ENCODE results near the gene CACNA1H.
"Not testable (repeated sequence)": the region's sequence is repeated elsewhere in the genome, so short reads cannot be mapped to it uniquely, and the experiment has no call there.

The CACNA1H gene

DNA sequence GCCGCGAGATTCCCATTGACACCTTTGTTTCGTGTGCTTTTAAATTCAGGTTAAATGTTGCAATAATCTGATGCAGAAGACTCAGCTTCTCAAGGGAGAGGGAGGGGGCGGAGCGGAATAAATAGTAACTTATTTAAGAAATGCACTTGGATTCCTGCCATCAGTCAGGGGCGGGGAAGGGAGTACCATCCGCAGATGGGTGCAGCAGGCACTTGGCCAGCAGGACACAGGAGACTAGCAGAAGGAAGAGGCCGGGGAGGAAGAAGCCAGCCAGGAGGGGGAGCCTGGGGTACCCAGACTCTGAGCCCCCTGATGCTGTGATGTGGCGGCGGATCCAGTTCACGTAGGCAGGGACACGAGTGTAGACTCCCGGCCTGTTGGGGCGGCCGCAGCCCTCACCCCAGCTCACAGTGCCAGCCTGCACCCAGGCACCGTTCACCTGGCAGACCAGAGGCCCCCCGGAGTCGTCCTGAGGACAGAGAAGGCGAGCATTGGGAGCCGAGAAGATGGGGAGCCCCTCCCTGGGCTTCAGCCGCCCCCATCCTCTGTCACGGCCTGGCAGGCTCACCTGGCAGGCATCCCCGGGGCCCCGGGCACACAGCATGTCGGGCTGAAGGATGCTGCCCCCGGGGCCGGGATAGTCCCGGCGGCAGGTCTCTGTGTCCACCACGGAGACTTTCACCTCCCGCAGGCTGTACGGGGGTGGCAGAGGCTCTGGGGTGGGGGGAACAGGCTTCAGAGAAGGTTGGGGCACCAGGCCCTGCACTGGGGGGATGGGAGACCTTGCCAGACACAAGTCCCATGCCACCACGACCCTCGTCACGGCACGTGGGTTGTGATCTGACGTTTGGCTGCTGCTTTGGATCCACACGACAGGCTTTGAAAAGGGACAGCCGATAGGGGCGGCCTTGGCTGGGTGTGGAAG is 69.0 kb downstream of the CACNA1H start:
- no peak for TF ChIP-seq ZFX (IDR thresholded peaks at IDR 0.05; ENCODE audit: borderline replicate concordance)
- H3K27ac ChIP-seq: no peak overlapping the region

DNA sequence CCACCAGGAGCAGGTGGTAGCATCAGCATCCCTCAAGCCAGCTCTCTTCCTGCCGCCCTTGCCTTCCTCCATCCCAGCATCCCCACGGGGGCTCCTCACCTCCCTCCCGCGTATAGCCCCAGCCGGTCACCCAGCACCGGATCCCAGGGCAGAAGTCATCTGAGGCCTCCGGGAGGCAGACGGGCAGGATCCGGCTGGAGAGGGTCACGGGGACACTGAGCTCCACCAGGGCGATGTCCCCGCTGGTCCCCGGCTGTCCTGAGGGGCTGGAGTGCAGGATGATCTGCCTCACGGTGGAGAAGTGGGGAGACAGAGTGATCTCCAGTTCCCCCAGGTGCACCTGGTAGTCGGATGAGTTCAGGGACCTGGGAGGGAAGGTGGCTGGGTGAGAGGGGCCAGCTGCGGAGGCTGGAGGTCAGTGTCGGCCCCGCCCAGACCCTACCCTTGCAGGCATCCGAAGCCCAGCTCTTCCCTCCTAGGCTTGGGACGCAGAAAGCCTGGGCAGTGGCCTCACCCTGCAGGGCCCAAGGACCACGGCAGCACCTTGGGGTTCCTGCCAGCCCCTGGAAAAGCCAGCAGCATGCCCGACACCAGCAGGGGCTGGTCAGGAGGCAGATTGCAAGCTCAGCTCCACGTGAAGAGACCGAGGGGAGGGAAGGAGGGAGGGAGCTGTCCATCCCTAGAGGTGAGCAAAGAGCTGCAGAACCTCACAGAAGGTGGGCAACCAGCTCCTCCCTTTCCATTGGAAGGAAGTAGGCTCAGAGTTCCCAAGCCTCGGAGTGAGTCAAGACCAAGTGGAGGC is 69.8 kb downstream of the CACNA1H start:
- H3K27ac ChIP-seq: no peak overlapping the region
- TF ChIP-seq, protein P1, sequence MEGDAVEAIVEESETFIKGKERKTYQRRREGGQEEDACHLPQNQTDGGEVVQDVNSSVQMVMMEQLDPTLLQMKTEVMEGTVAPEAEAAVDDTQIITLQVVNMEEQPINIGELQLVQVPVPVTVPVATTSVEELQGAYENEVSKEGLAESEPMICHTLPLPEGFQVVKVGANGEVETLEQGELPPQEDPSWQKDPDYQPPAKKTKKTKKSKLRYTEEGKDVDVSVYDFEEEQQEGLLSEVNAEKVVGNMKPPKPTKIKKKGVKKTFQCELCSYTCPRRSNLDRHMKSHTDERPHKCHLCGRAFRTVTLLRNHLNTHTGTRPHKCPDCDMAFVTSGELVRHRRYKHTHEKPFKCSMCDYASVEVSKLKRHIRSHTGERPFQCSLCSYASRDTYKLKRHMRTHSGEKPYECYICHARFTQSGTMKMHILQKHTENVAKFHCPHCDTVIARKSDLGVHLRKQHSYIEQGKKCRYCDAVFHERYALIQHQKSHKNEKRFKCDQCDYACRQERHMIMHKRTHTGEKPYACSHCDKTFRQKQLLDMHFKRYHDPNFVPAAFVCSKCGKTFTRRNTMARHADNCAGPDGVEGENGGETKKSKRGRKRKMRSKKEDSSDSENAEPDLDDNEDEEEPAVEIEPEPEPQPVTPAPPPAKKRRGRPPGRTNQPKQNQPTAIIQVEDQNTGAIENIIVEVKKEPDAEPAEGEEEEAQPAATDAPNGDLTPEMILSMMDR (IDR thresholded peaks at IDR 0.05): no peak
- no peak for TF ChIP-seq ZFX (IDR thresholded peaks at IDR 0.05; ENCODE audit: borderline replicate concordance)

DNA sequence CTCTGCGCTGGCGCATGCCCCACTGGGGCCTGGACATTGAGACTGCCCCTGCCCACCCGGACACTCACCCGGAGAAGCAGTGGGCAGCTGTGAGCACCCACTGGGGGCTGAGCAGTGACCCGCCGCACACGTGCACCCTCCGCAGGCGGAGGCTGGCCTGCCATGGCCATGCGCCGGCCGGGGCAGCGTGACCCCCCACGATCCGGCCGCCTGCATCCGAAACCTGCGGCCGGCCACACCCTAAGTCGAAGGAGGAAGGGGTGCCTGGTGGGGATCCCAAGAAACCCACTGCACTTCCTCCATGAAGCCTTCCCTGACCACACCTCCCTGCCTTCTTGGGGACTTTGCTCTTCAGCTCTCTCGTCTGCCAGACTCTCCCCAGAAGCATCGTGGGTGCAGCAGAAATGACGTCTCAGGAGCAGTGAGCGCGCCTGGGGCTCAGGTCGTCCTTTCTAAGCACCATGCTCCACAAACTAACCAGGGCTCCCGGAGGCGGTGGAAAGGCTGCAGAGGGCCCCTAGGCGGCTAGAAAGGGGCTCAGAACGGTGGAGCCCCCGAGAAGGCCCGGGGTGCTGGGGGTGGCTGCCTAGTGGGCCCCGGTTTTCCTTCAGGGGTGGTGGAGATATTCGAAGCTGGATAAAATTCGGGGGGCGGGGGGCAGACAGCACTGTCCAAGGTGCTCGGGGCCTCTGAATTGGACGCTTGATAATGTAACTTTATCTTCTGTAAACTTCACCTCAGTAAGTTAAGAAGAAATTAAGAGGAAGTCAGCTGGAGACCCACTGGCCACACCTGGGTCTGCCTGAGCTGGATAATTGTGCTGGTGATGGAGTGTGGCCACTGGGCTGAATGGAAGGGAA is 70.7 kb downstream of the CACNA1H start:
- no peak for TF ChIP-seq ZFX (IDR thresholded peaks at IDR 0.05; ENCODE audit: borderline replicate concordance)
- H3K27ac ChIP-seq: no peak overlapping the region

DNA sequence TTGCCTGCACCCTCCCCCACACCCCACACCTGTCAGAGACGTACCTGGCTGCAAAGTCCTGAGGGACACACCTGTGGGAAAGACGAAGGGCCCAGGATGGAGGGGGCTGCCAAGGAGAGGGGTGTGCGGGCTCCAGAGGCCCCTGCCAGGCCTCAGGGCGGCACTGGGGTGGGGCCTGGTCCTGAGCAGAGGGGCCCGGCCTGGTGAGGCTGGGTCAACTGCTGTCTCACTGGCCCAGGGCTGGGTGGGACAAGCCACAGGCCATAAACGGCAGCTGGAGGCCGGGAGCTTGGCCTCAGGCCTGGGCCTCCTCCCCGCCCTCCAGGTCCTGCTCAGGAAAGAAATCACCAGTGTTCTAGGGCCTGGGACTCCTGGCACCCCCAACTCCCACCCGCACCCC is 71.7 kb downstream of the CACNA1H start:
- no peak overlapping the region for H3K27ac ChIP-seq
- TF ChIP-seq ZFX (IDR thresholded peaks at IDR 0.05; ENCODE audit: borderline replicate concordance): no peak
- TF ChIP-seq, protein P1 (IDR thresholded peaks at IDR 0.05): no peak

DNA sequence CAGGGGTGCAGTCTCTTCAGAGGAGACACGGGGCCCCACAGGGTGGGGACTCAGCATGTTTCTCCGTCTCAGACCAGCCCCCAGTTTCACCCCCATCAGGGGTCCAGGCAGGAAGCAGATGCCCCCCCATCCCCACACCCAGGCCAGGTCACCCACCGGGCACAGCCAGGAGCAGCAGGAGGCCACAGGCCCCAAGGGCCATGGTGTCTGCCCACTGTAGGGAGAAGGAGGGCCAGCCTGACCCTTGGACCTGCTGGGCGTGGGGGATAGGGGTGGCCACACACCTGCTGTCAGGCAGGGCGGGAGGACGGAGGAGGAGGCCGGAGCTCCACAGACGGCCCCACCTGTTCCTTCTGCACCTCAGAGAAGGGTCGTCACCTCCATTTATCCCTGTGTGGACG is 72.1 kb downstream of the CACNA1H start, which contains the start of gene TPSG1:
TSS of gene TPSG1 (minus strand) at position 218 of the 401 bp plus-strand sequence. CDS start at position 202, 16 bp downstream.
- TF ChIP-seq, protein P1 (IDR thresholded peaks at IDR 0.05): no peak
- TF ChIP-seq ZFX (IDR thresholded peaks at IDR 0.05; ENCODE audit: borderline replicate concordance): no peak
- no peak within 1 kb of the TSS for H3K27ac ChIP-seq

DNA sequence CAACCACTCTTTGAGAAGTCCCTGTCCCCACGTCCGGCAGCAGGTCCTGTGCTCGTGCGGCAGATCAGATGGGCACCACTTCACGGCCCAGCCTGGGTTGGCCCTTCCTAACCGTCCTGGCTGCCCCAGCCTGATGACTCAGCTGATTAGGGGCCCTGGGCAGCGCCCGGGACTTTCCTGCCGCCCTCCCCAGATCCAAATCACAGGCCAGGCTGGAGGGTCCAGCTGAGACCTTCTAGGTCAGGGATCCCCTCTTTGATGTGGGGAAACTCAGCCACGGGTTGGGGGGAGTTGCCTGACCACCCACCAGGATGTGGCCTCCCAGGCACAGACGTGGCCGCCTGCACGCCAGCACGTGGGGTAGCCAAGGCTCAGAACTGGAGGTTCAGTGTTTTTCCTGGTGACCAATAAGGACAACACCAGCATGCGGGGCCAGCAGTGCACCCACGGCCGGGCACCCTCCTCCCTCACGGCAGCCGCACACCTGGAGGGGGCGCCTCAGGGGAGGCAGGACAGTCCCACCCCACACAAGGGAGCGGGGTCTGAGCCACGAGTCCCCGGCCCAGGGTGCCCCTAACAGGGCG is 72.9 kb downstream of the CACNA1H start:
- H3K27ac ChIP-seq: not testable (repeated sequence)

DNA sequence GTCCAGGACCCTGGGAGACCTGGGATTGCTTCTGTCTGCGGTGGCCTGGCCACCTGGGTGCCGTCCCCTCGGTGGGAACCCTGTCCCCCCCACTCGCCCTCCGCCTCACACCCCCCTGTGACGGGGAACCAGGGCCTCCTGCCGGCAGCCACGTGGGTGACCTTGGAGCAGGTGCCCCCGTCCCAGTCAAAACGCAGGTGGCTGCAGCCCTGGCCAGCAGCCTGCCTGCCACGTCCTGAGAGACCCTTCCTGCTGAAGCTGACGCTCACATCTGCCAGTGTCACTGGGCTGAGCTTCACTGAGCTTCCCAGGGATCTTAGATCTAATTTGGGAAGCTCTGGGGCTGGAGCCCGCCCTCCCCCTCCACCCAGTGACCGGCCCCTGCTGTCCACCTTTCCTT is 73.8 kb downstream of the CACNA1H start:
- not testable (repeated sequence) for H3K27ac ChIP-seq

DNA sequence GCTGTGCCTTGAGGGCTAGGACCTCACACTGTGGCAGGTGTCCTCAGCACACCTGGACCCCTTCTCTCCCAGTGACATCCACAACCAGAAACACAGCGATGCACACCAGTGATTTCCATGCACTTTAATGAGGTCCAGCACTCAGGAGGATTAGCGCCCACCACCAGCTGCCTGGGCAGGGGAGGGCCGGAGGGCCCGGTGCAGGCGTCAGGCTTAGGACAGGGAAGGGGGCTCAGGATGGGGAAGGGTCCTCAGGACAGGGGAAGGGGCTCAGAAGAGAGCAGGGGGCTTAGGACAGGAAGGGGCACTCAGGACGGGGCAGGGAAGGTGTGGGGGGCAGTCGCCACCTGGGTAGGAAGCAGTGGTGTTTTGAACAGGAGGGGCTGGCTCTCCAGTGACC is 75.3 kb downstream of the CACNA1H start:
- H3K27ac ChIP-seq: not testable (repeated sequence)

DNA sequence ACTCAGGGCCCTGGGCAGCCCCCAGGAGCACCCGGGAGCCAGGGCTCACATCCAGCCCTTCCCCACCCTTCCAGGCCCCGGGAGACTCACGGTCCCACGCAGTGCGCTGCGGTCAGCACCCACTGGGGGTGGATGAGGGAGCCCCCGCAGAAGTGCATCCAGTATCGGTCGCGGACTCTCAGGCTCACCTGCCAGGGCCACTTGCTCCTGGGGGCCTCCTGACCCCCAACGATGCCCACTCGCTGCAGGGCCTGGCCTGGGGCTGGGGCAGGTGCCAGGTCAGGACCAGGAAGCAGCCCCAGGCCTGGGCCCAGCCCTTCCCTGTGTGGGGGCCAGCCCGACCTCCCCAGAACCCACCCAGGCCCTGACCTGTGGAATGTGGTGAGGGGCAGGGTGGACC is 76.6 kb downstream of the CACNA1H start:
- H3K27ac ChIP-seq: not testable (repeated sequence)

DNA sequence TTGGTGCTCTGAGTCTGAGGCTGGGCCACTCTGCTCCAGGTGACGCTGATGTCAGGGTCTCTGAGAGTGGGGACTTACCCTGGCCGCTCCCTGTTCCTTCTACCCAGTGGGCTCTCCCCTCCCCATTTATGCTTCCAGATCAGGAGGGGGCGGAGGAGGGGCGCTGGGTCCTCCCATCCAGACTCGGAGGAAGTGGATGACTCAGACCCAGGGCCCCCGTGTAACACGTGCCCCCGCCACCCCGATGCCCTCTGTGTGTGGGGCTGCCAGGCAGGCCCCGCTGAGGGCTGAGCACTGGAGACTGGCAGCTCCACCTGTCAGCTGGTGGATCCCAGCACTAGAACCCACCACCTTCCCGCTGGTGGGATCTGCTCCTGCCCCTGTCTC is 77.2 kb downstream of the CACNA1H start, which contains the start of gene TPSB2:
TSS of gene TPSB2 (minus strand) at position 101 of the 387 bp plus-strand sequence. CDS start 233 bp downstream, outside the sequence.
- not testable (repeated sequence) for H3K27ac ChIP-seq

DNA sequence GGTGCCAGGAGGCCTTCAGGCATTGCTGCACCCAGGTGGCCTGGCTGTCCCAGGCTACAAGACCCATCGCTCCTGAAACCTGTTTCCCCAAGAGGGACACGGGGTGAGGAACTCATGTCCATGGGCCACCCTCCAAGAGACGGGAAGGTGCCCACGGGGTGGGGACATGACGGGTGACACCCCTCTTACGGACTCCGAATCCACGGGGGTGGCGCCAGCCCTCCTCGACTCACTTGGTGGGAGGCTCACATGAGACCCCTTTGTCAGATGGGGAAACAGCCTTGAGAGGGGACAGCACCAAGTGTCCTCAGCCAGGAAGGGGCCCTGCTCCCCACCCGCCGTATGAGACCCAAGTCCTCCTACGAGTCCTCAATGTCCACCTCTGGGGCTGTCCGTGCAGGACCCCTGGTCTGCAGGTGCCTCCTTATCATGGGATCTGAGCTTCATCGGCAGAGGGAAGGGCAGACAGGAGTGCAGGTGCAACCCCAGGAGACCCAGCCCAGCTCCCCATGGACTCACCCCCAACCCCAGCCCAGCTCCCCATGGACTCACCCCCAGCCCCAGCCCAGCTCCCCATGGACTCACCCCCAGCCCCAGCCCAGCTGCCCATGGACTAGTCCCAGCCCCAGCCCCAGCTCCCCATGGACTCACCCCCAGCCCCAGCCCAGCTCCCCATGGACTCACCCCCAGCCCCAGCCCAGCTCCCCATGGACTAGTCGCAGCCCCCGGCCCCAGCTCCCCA is 77.7 kb downstream of the CACNA1H start:
- H3K27ac ChIP-seq: not testable (repeated sequence)

DNA sequence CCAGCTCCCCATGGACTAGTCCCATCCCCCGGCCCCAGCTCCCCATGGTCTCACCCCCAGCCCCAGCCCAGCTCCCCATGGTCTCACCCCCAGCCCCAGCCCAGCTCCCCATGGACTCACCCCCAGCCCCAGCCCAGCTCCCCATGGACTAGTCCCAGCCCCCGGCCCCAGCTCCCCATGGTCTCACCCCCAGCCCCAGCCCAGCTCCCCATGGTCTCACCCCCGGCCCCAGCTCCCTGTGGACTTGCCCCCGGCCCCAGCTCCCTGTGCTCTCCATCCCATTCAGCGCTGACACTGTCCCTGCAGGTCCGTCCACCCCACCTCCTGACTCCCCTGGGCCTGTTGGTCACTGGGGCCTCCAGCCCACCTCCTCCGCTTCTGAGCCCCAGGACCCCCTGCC is 78.4 kb downstream of the CACNA1H start:
- not testable (repeated sequence) for H3K27ac ChIP-seq

DNA sequence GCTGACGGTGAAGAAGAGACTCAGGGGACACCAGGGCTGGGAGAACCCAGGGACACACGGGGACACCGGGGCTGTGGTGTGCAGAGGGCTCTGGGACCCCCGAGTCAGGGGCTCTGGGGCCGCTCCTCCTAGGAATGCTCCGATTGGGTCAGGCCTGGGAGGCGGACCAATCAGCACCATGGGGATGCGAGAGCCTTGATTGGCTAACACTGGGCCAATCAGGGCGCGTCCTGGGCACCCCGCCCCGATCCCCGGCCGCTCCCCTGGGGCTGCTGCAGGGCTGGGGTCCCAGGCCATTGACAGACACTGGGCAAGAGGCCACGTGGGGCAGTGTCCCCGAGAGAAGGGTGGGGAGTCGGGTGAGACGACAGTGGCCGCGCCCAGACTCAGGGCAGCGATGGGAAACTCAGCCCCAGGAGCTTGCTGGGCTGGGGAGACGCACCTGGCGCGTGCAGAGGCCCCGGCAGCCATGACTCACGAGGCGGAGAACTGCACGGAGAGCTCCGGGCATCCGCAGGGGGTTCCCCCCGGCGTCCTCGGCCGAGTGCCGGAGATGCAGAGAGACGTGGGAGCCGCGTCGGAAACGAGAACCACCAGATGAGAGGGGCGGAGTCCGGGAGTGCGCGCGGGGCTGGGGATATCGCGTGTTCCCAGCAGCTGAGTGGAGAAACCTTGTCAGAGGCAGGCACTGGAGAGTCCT is 79.3 kb downstream of the CACNA1H start:
- not testable (repeated sequence) for H3K27ac ChIP-seq

DNA sequence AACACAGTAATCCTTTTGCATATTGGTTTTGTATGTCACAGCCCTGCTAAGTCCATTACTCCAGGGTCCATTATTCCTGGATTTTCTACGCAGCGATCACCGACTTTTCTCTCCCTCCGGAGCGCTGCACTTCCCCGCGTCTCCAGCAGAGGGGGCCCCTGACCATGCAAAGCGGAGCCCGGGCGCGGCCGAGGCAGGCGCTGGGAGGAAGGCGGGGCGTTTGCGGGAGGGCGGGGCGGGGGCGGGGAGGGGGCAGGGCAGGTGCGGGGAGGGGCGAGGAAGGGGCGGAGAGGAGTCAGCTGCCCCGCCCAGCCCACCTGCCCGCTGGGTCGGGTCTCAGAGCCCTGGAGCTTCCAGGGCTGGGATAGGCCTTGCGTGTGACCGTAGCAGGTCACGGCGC is 83.8 kb downstream of the CACNA1H start:
- H3K27ac ChIP-seq: not testable (repeated sequence)
